Tibial nerve (tissue), 4 donors: ENCODE results near the gene TMEM271. TPM values are rescaled to one million over a fixed set of nuclear protein-coding genes. Genes with fewer than 3 reads are reported as not detected.

Experiments used
- DNase-seq, 2 donors: peaks; one replicate each; pipeline ENCODE4 v3.0.0-alpha.2; 2019; ENCODE audit warnings: low spot score in 2 of 2
- H3K27ac ChIP-seq, 4 donors: fragments of 200-600 bp; sonication (generic) in 3 of 4; one replicate each; pipeline ENCODE4 v1.5.1; 2017 to 2019; ENCODE audit warnings: mild to moderate bottlenecking in 1 of 4
- H3K27me3 ChIP-seq, 2 donors: fragments of 200-600 bp; sonication (generic) in 1 of 2; one replicate each; pipeline versions ENCODE4 v1.5.1 to v1.6.0; 2017 to 2019
- H3K36me3 ChIP-seq, 3 donors: fragments of 200-600 bp; sonication (generic); one replicate each; pipeline ENCODE4 v1.5.1; 2018 to 2019
- H3K4me1 ChIP-seq, 4 donors: fragments of 200-600 bp; sonication (generic) in 3 of 4; one replicate each; pipeline ENCODE4 v1.5.1; 2017 to 2019
- H3K4me3 ChIP-seq, 4 donors: fragments of 200-600 bp; sonication (generic) in 3 of 4; one replicate each; pipeline ENCODE4 v1.5.1; 2017 to 2019; ENCODE audit warnings: mild to moderate bottlenecking in 1 of 4, moderate library complexity in 1 of 4
- H3K9me3 ChIP-seq, 4 donors: fragments of 200-600 bp; sonication (generic) in 3 of 4; one replicate each; pipeline ENCODE4 v1.5.1; 2017 to 2019
- EP300 ChIP-seq, 2 donors: sonication (generic); formaldehyde crosslinking; IDR thresholded peaks; one replicate each; pipeline ENCODE4 v1.6.1; 2017; ENCODE audit warnings: antibody characterized with exemption in 2 of 2, mild to moderate bottlenecking in 1 of 2
- POLR2A ChIP-seq, 2 donors: fragments of 450-650 bp; IDR thresholded peaks; one replicate each; pipeline ENCODE4 v1.6.1; 2017; ENCODE audit warnings: antibody characterized with exemption in 2 of 2, mild to moderate bottlenecking in 2 of 2, moderate library complexity in 2 of 2
- WGBS, 2 donors: methylation state at CpG; one replicate each; pipeline ENCODE4 v1.1.5; 2018; 5-methylcytosine and 5-hydroxymethylcytosine counted together
- total RNA-seq, 4 donors: library from RNA; depleted of rRNA; stranded (reverse); fragments of >200 nt; gene quantifications; one replicate each; pipeline ENCODE4 v1.1.0, GENCODE V29; 2016
- TF ChIP-seq, protein P1 (sequence below), 5 experiments: fragments of 200-600 bp in 3 of 5; fragments of 450-650 bp in 2 of 5; sonication (generic) in 3 of 5; IDR thresholded peaks; one replicate each; pipeline ENCODE4 v1.5.1; 2016 to 2019; ENCODE audit warnings: antibody characterized with exemption in 5 of 5, mild to moderate bottlenecking in 3 of 5, moderate library complexity in 2 of 5

The TMEM271 gene
- total RNA-seq, 4 donors from 2014 or later = not detected

- Histone ChIP-seq H3K4me1 (no peaks in the 10 kb centered on the region), H3K9me3 (no peaks in the 10 kb centered on the region), H3K36me3 (no peaks in the 10 kb centered on the region), H3K4me3 (no peak overlapping the region), H3K27me3 (no peaks in the 10 kb centered on the region), H3K27ac (no peak overlapping the region)
- no peak for DNase-seq
- WGBS, 2 donors = 76 to 85% methylated on average over 5 of the region's 5 CpGs
- TF ChIP-seq, protein P1, sequence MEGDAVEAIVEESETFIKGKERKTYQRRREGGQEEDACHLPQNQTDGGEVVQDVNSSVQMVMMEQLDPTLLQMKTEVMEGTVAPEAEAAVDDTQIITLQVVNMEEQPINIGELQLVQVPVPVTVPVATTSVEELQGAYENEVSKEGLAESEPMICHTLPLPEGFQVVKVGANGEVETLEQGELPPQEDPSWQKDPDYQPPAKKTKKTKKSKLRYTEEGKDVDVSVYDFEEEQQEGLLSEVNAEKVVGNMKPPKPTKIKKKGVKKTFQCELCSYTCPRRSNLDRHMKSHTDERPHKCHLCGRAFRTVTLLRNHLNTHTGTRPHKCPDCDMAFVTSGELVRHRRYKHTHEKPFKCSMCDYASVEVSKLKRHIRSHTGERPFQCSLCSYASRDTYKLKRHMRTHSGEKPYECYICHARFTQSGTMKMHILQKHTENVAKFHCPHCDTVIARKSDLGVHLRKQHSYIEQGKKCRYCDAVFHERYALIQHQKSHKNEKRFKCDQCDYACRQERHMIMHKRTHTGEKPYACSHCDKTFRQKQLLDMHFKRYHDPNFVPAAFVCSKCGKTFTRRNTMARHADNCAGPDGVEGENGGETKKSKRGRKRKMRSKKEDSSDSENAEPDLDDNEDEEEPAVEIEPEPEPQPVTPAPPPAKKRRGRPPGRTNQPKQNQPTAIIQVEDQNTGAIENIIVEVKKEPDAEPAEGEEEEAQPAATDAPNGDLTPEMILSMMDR (IDR thresholded peaks at IDR 0.05) = no peak
- TF ChIP-seq EP300 (IDR thresholded peaks at IDR 0.05) = no peak
- TF ChIP-seq POLR2A (IDR thresholded peaks at IDR 0.05) = no peak
Observed at GRCh38 chr4:545612-546011, 30.5 kb downstream of the TMEM271 start.

DNA sequence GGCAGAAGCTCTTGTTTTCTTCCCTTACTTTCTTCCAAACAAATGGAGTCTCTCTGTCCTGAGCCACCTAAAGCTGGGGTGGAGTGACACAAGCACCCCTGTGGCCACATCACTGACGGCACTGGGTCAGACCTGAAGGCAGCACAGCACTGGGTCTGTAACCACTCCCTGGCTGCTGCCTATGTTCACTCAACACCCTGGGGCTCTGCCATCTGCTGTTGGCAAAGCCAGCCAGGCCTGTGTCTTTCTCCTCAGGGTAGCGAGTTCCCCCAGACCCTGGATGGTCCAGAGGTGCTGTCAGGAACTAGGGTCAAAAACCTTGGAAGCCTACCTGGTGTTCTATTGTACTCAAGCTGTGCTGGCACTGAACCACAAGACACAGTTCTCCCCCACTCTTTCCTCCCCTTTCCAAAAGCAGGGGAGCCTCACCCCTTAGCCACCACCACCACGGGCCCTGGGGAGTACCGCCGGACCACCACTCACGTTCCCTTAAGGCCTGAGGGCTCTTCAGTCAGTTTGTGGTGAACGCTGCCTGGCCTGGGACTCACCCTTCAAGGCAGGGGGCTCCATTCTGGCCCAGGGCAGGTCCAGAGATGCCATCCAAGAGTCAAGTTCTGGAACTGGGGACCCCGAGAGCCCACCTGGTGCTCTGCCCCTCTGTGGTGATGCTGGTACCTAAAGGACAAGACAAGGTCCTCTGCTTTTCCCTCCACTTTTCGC lies 31.5 kb downstream of the TMEM271 start:
- H3K4me3 ChIP-seq = no peak overlapping the region
- peaks cover 0 to 1% (median 0%) of the 10 kb centered on the region in 3 donors for H3K36me3 ChIP-seq
- TF ChIP-seq EP300 (IDR thresholded peaks at IDR 0.05) (no peak), POLR2A (IDR thresholded peaks at IDR 0.05) (no peak)
- TF ChIP-seq, protein P1 (IDR thresholded peaks at IDR 0.05) = no peak
- DNase-seq = no peak
- H3K4me1 ChIP-seq = no peaks in the 10 kb centered on the region
- no peaks in the 10 kb centered on the region for H3K9me3 ChIP-seq
- WGBS, 2 donors = 90% methylated on average over 7 to 9 of the region's 9 CpGs
- H3K27me3 ChIP-seq = no peaks in the 10 kb centered on the region
- no peak overlapping the region for H3K27ac ChIP-seq

GRCh38 chr4:541271-541670 lies 34.8 kb downstream of the TMEM271 start:
- H3K4me3 ChIP-seq = no peak overlapping the region
- H3K4me1 ChIP-seq = no peaks in the 10 kb centered on the region
- H3K27me3 ChIP-seq = no peaks in the 10 kb centered on the region
- 63 to 97% methylated on average over 3 of the region's 3 CpGs for whole genome bisulfite sequencing, 2 donors
- H3K36me3 ChIP-seq = peaks cover 0 to 34% (median 0%) of the 10 kb centered on the region in 3 donors
- H3K27ac ChIP-seq = no peak overlapping the region
- no peaks in the 10 kb centered on the region for H3K9me3 ChIP-seq
- no peak for DNase-seq
- TF ChIP-seq, protein P1 (IDR thresholded peaks at IDR 0.05) = no peak
- TF ChIP-seq EP300 (IDR thresholded peaks at IDR 0.05) (no peak), POLR2A (IDR thresholded peaks at IDR 0.05) (no peak)

DNA sequence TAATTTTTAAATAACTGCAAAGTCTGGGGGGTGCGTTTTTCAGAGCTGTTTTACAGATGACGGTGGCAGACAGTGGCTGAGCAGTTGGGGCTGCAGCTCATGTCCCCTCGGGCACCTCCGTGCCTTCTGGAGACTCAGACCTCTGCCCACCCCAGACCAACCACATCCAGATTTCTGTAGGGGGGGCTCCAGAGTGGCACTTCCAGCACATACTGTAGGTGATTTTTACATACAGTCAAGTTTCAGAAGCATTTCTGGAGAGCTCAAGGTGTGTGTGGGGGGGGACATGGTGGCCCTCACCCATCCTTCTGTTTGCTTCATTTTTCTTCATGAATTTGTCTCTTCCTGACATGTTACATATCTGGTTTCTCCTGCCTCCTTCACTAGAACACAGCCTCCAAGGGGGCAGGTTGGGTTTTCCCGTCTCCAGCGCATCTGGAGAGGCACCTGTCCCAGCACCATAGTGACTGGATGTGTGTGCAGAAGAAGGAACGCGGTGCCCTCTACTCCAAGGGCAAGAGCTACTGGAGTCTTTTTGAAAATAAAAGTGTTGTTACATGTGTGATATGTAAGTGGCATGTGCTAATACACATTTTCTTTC lies 37.5 kb downstream of the TMEM271 start:
- WGBS, 2 donors = 97 to 98% methylated on average over 8 of the region's 8 CpGs
- no peak for DNase-seq
- H3K4me1 ChIP-seq = no peaks in the 10 kb centered on the region
- no peaks in the 10 kb centered on the region for H3K27me3 ChIP-seq
- no peaks in the 10 kb centered on the region for H3K9me3 ChIP-seq
- peaks cover 0 to 60% (median 0%) of the 10 kb centered on the region in 3 donors for H3K36me3 ChIP-seq
- no peak overlapping the region for H3K27ac ChIP-seq
- H3K4me3 ChIP-seq = no peak overlapping the region
- TF ChIP-seq, protein P1 (IDR thresholded peaks at IDR 0.05) = no peak
- TF ChIP-seq EP300 (IDR thresholded peaks at IDR 0.05) = no peak
- TF ChIP-seq POLR2A (IDR thresholded peaks at IDR 0.05) = no peak
